HG03135 (cell line): Measurements from ENCODE around the gene ARFIP1.
A peak's percentile ranks its signal among the peaks of the same experiment; 100 is the strongest.
"Not testable (repeated sequence)": the region's sequence is repeated elsewhere in the genome, so short reads cannot be mapped to it uniquely, and the experiment has no call there.

Experiments used
- ATAC-seq: cut with Tn5 transposase; IDR thresholded peaks from one replicate; pipeline ENCODE4 v1.9.1; 2021; ENCODE audit warnings: mild to moderate bottlenecking, moderate library complexity; ENCODE audit not compliant: unreplicated experiment

The ARFIP1 gene

GRCh38 chr4:152836936-152837335, 57.2 kb downstream of the ARFIP1 start:
- no peak for ATAC-seq

GRCh38 chr4:152839729-152840128, 60.0 kb downstream of the ARFIP1 start:
- not testable (repeated sequence) for ATAC-seq

- no peak for ATAC-seq
These were observed 63.8 kb downstream of the ARFIP1 start for GRCh38 chr4:152843481-152844090.

GRCh38 chr4:152847376-152847775, 67.6 kb downstream of the ARFIP1 start:
- ATAC-seq: no peak

GRCh38 chr4:152848508-152848907, 68.8 kb downstream of the ARFIP1 start:
- no peak for ATAC-seq

GRCh38 chr4:152849350-152849749, 69.6 kb downstream of the ARFIP1 start:
- no peak for ATAC-seq

GRCh38 chr4:152850377-152850776, 70.6 kb downstream of the ARFIP1 start:
- ATAC-seq: peak; percentile 57

- ATAC-seq: no peak
These were observed 71.5 kb downstream of the ARFIP1 start for GRCh38 chr4:152851226-152851625.

- no peak for ATAC-seq
These were observed 73.5 kb downstream of the ARFIP1 start for GRCh38 chr4:152853293-152853692.

GRCh38 chr4:152854016-152854415, 74.3 kb downstream of the ARFIP1 start:
- not testable (repeated sequence) for ATAC-seq

GRCh38 chr4:152856960-152857359, 77.2 kb downstream of the ARFIP1 start:
- ATAC-seq: no peak

- ATAC-seq: no peak
These were observed 79.2 kb downstream of the ARFIP1 start for GRCh38 chr4:152858934-152859333.

- ATAC-seq: no peak
These were observed 80.3 kb downstream of the ARFIP1 start for GRCh38 chr4:152860046-152860445.

GRCh38 chr4:152862608-152863007, 82.9 kb downstream of the ARFIP1 start:
- ATAC-seq: no peak

- ATAC-seq: no peak
These were observed 84.6 kb downstream of the ARFIP1 start for GRCh38 chr4:152864361-152864760.

GRCh38 chr4:152866432-152866993, 86.8 kb downstream of the ARFIP1 start:
- not testable (repeated sequence) for ATAC-seq

- ATAC-seq: no peak
These were observed 90.9 kb downstream of the ARFIP1 start for GRCh38 chr4:152870606-152871005.

- no peak for ATAC-seq
These were observed 95.5 kb downstream of the ARFIP1 start for GRCh38 chr4:152875261-152875660.

- ATAC-seq: no peak
These were observed 98.1 kb downstream of the ARFIP1 start for GRCh38 chr4:152877868-152878267.

GRCh38 chr4:152880263-152880662, 100.5 kb downstream of the ARFIP1 start:
- ATAC-seq: no peak

- no peak for ATAC-seq
These were observed 102.2 kb downstream of the ARFIP1 start for GRCh38 chr4:152881974-152882373.

- ATAC-seq: no peak
These were observed 105.4 kb downstream of the ARFIP1 start for GRCh38 chr4:152885185-152885584.

GRCh38 chr4:152886201-152886600, 106.4 kb downstream of the ARFIP1 start:
- ATAC-seq: no peak
